ENCODE measurements around the gene KIAA0232. TPM values are rescaled to one million over a fixed set of nuclear protein-coding genes. Genes with fewer than 3 reads are reported as not detected.

Gene KIAA0232
- total and polyA plus RNA-seq, 2 of the 8 experiments (the other 6 are each of a cell fraction or from before 2014, with no cell fraction given) = 5.6 to 23.3 TPM

DNA sequence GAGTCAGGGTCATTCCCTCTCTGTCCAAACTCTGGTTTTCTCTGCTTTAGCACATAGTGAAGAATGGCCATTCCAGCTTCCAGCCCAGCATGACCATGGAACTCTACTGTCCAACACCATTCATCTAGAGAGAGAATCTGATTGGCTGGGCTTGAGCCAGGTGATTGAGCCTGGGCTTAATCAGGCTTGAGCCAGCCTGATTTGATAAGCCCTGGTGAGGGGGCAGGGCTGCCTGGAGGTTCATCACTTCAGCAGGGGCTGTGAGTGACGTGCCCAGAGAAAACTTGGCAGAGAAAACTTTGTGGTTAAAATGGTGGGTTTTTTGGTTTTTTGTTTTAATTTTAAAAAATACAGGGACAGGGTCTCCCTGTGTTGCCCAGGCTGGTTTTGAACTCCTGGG lies 62.5 kb downstream of the KIAA0232 start:
- Histone ChIP-seq H3K14ac (ENCODE audit: insufficient read length) (no peak overlapping the region), H2BK15ac (ENCODE audit: low read length) (no peak overlapping the region), H3K79me1 (ENCODE audit: low read depth, low read length) (0 out of 2 replicates have a peak, but pooled peaks cover 2% of the 10 kb centered on the region), H2BK20ac (ENCODE audit: low read length) (no peak overlapping the region), H3K23me2 (ENCODE audit: low read depth, low read length) (no peaks in the 10 kb centered on the region), H3K27me3 (replicated peaks in 1 of 4; ENCODE audit: control insufficient read depth in 3 of 4, extremely low read depth in 1 of 4, insufficient read depth in 3 of 4, low read length in 3 of 4) (no peaks in the 10 kb centered on the region), H3K36me3 (ENCODE audit: control insufficient read depth in 2 of 4, insufficient read depth in 4 of 4, low read length in 3 of 4) (peaks cover 0 to 11% (median 6%) of the 10 kb centered on the region in 4 experiments; a peak in 3 of 8 replicates), H3K27ac (ENCODE audit: low read depth, low read length) (no peak overlapping the region), H2BK120ac (replicated peaks; ENCODE audit: low read depth, low read length) (no peak overlapping the region), H4K5ac (ENCODE audit: insufficient read length, low read depth, low read length) (no peak overlapping the region), H3K23ac (ENCODE audit: insufficient read length) (no peak overlapping the region), H4K20me1 (replicated peaks in 1 of 2; ENCODE audit: control insufficient read depth in 1 of 2, insufficient read depth in 2 of 2, low read length in 2 of 2) (peaks cover 2 to 9% of the 10 kb centered on the region in 2 experiments), H3K9ac (replicated peaks in 1 of 4; ENCODE audit: extremely low read depth in 1 of 4, low read depth in 3 of 4, low read length in 3 of 4) (no peak overlapping the region), H2BK12ac (ENCODE audit: low read depth, low read length) (no peak overlapping the region), H3K56ac (replicated peaks; ENCODE audit: insufficient read length, low read depth, low read length) (no peak overlapping the region), H3K4me2 (ENCODE audit: insufficient read depth in 1 of 2, low read depth in 2 of 2, low read length in 2 of 2) (no peak overlapping the region), H3K4me1 (replicated peaks in 1 of 4; ENCODE audit: control insufficient read depth in 3 of 4, insufficient read depth in 4 of 4, low read length in 3 of 4) (peaks cover 5 to 24% (median 18%) of the 10 kb centered on the region in 4 experiments; a peak in 6 of 7 replicates), H3K18ac (ENCODE audit: extremely low read depth, low read length) (no peak overlapping the region), H3K79me2 (ENCODE audit: control insufficient read depth in 1 of 2, insufficient read depth in 2 of 2, low read length in 2 of 2) (peaks cover 0 to 16% of the 10 kb centered on the region in 2 experiments; a peak in 2 of 4 replicates), H4K8ac (ENCODE audit: extremely low read depth, insufficient read depth, low read length) (no peak overlapping the region), H3K4me3 (ENCODE audit: extremely low read depth in 1 of 4, insufficient read depth in 2 of 4, low read depth in 3 of 4, low read length in 4 of 4) (no peak overlapping the region), H3K9me3 (ENCODE audit: insufficient read depth in 2 of 2, low read depth in 1 of 2, low read length in 1 of 2) (no peaks in the 10 kb centered on the region), H2AK5ac (ENCODE audit: low read depth, low read length) (no peak overlapping the region), H4K91ac (replicated peaks; ENCODE audit: insufficient read length, low read length) (no peak overlapping the region), H3K4ac (replicated peaks; ENCODE audit: insufficient read length, low read depth, low read length) (no peak overlapping the region), H2AFZ (ENCODE audit: low read length) (no peak overlapping the region), H2BK5ac (ENCODE audit: low read depth, low read length) (no peak overlapping the region)
- ChIA-PET CTCF (ENCODE audit: partially characterized antibody) (interaction anchor here (0.6 to 1.4 kb wide), 3 partner anchors 20 to 596 kb away, joined by 3 to 7 read pairs (median 4); no protein-coding TSS in a partner anchor), POLR2A (ENCODE audit: partially characterized antibody) (interaction anchor here (2.9 kb wide), 1 partner anchor 10 kb away, joined by 9 read pairs; no protein-coding TSS in a partner anchor)
- no peak for DNase-seq (ENCODE audit: low read depth in 1 of 2, low spot score in 2 of 2)
- no peak for FAIRE-seq
- WGBS, 2 experiments (ENCODE audit: extremely low coverage in 1 of 2, insufficient coverage in 1 of 2, insufficient read length in 1 of 2, insufficient replicate concordance in 2 of 2, low coverage in 1 of 2, low lambda C conversion rate in 2 of 2, missing lambda C conversion rate in 1 of 2) = 79% methylated on average over 1 of the region's 1 CpG; no CpG with 5 or more reads in 1 of the 2 experiments
- TF ChIP-seq CEBPB (IDR thresholded peaks at IDR 0.05; ENCODE audit: low read depth, low read length) = no peak

All from H1 (cell line).